Activated CD4-positive, alpha-beta T cell treated with anti-CD3 and anti-CD28 coated beads for 4 hours (primary cell): Measurements from ENCODE around the gene PRLHR.

Experiments
- DNase-seq, 2 donors: peaks; one replicate each; pipeline ENCODE4 v3.0.0-alpha.2; 2020

The PRLHR gene

DNA sequence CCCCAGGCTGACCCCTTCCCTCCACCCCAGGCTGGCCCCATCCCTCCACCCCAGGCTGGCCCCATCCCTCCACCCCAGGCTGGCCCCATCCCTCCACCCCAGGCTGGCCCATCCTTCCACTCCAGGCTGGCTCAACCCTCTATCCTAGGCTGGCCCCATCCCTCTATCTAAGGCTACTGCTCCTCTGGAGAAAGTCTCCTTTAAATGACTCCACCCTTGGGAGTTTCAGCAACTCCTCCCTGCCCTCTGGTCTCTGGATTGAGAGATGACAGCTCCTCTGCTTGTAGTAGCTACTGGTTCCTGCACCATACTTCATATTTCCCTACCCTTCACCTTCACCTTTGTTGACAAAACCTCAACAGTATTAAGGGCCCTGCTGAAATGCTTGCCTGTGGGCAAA is 8.5 kb downstream of the PRLHR start:
- DNase-seq, result no peak

DNA sequence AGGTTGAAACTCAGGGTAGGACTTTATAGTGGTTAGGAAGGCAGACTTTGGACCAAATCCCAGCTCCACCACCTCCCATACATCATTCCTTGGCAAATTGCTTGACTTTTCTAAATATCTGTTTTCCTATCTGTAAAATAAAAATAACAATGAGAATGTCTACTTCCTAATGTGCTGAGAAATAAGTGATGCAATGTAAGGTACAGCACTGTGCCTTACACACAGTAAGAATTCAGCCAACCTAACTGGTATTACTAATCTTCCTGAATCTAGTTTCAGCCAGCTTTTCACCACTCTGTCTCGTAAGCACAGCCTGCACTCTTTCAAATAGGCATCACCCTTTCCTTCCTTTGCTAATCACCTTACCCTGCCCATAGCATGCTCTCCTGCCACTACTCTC is 9.7 kb downstream of the PRLHR start:
- DNase-seq, result no peak

DNA sequence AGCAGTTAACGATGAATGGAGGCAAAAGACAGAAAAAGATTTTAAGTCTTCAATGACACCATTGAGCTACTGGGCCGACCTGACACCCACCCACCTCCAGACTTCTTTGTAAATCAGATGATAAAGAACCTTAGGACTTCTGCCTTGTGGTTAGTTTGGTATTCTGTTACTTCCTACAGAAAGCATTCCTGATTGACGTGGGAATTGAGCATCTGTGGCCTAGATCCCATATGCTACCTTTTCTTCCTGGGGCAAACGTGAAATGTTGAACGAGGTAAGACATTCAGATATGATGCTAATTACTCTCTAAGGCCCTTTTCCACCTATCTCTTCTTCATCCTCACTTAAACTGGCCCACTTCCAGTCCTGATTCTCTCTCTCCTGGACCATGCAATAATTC is 10.2 kb downstream of the PRLHR start:
- no peak for DNase-seq

DNA sequence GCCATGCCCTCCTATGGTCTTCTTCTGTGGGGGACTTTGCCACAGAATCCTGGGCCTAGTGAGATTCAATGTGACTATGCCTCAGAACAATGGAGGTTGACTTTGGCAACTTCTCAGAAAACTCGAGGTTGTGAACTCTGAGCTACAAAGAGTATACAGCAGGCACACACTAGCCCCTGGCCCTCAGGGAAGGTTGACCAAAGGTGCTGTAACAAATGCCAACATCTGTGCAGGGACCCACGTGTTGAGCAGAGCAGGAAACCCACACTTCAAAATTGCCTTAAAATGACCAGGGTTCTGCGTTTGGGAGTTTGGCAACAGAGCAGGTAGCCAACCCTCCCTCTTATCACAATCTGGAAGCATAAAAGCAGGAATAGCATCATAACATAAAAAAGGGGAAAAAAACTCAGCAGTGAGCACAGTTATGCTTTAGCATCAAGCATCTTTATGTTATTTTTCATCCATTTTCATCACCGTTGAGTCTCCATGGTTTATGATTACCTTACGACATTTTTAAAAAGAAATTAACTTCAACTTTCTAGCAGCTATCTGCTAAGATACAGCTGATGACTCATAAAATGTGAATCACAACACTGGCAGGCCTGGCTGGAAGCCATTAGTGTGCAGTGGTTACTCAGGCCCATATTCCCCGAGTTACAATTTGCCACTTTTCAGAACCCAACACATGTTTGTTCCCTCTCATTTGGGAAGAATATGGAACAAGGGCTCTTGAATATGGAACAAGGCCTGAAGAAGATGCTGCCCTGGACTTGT is 11.1 kb downstream of the PRLHR start:
- no peak for DNase-seq

DNA sequence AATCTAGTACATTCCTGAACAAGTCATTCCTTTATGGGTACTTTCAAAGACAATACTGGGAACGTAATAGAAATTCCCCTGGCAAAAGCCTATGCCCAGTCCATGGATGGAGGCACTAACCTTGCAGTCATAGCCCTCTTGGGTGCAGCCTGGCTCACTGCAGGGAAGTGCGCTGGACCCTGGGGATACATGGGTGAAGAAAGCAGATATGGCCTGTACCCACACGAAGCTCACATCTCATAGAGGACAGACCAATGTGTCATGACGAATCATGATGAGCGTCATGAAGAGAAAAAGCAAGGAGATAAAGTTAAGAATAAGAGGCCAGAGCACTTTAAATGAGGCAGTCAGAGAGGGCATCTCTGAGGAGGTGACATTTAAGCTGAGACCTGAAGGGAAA is 11.8 kb downstream of the PRLHR start:
- DNase-seq, result no peak

DNA sequence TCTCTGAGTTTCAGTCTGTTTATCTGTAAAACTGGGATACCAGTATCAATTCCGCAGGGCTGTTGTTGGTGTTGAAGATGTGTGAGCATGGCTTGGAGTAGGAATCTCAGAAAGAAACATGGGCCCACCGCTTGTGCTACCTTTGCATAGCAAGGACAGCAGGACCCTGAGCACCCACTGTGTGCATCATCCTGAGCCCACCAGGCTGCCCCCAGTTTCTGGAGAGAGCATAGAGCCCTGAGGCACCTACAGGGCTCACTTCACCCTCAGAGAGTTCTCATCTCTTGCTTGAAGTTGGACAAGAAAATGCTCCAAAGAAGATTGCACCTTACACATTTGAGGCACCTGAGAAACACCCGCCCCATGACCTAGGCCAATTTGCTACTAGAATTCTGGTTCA is 12.9 kb downstream of the PRLHR start:
- DNase-seq, result no peak

DNA sequence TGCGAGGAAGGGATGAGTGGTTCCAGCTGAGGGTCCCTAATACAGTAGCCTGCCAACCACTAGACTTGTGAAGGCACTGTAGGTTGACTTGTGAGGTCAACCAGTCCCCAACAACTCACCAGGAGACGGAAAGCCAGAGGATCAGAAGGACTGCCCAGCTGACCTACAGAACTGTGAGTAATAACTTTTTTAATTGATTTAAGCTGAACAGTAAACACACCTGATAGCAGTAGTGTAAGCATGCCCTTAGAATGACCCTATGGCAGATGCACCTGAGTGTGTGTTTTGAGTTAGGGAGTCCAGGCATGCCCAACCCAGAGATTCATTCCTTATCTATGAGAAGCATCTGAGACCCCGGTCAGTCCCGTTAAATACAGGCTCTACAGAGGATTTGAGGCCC is 14.1 kb downstream of the PRLHR start:
- DNase-seq, result no peak

DNA sequence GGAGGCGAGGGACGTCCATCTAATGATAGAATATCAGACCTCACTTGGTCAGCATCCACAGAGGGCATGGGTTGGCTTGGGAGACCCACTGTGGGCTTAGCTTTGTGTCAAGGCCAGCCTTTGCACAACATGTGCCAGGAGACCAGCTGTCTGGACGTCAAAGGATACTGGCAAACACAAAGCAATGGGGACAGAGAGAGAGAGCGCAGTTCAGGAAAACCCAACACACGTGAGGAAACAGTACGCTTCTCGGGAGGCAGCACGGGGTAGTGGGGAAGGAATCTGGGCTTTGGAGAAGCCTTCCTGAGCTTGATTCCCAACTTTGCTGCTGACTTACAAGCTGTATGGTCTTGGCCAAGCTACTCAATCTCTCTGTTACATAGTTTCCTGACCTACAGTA is 14.7 kb downstream of the PRLHR start:
- DNase-seq, result no peak

DNA sequence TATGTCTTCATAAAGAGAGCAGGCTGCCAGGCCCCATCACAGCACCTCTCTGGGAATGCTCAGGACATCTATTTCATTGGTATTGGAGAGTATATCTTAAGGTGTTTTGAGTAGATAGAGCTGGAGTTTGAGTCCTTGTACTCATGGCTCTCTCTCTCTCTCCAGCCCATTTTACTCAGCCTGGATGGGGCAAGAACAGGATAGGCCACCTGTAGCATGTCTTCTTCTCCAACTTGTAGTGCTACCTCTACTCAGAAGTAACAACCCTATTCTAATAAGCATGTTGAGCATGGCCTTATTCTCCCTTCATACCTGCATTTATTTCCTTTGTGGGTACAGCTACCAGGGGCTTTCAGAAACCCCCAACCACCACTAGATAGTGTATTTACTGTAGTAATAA is 21.9 kb downstream of the PRLHR start:
- DNase-seq, result no peak

DNA sequence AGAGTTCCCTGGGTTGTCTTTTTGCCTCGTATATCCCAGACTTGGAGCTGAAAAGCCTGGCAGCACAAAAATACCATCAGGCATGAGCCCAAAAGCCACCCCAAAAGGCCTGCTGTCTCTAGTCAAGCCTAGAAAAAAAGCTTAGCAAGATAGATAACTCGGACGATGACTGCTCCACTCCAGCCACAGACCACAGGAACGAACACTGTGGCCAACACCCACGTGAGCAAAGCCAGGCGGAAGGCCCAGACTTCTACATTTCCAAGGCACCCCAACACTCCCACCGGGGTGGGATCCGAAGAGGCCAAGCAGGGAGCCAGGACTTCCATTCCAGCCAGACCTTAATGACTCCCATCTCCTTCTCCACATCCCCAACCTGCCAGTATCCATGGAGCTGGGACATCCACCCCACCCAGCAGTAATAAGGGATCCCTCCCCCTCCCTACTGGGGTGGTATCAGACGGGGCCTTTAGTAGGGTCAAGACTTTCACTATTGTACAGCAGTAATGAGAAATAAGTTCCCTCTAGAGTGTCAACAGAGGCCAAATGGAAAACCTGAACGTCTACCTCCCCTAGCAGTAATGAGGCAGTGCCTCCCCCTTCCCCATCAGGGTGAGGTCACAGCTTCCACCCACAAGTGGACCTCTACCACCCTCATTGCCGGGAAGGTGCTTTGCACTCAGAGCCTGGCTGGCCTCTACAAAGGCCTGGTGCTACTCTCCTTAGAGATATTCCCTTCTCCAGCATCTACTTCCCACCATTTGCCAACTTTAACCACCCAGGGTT is 23.0 kb downstream of the PRLHR start:
- no peak for DNase-seq

DNA sequence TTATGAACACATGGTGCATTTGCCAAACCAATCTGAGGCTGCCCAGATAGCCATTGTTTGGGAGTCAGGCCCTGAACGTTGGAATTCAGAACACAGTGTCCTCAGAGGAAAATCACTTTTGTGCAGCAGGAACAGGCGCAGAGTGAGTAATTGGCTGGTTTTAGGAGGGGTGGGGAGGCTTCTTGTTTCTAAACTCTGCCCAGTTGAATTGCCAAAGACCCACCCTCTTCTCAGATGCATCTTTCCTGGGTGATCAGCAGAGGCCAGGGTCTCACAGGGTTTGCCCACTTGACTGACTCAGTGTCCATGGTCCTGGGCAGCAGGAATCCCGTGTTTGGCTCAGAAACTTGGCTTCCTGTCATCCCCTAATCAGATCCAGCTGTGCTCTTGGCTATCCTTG is 24.3 kb downstream of the PRLHR start:
- DNase-seq, result no peak

DNA sequence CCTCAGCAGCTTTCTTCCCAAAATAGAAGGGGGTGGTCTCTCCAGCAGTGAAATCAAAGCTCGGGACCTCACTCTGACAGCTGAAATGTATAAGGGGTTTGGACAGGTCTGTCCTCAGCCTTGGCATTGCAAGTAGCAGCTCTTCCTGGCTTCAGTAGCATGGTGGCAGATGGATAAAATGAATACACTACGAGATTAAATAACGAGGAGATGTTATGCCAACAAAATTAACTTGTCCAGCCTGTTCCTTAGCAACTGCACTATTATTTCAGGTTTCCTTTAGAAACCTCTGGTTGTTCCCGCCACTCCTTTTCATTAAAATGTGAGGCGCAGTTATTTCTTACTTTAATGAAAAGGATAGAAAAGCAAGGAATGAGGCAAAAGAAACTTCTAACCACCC is 24.9 kb downstream of the PRLHR start:
- no peak for DNase-seq

DNA sequence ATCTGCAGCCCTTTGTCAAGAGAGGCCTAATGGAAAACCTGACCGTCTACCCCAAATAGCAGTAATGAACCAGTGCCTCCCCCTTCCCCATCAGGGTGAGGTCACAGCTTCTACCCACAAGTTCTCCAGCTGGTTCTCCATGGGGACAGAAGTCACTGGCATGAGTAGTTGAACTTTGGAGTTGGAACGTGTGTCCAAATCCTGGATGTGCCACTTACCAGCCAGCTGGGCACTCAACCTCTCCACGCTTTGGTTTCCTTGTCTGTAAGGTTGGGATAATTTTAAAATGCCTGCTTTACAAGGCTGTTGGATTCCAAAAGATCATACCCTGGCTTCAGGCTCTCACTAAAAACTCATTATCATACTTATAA is 25.6 kb downstream of the PRLHR start:
- DNase-seq, result no peak

DNA sequence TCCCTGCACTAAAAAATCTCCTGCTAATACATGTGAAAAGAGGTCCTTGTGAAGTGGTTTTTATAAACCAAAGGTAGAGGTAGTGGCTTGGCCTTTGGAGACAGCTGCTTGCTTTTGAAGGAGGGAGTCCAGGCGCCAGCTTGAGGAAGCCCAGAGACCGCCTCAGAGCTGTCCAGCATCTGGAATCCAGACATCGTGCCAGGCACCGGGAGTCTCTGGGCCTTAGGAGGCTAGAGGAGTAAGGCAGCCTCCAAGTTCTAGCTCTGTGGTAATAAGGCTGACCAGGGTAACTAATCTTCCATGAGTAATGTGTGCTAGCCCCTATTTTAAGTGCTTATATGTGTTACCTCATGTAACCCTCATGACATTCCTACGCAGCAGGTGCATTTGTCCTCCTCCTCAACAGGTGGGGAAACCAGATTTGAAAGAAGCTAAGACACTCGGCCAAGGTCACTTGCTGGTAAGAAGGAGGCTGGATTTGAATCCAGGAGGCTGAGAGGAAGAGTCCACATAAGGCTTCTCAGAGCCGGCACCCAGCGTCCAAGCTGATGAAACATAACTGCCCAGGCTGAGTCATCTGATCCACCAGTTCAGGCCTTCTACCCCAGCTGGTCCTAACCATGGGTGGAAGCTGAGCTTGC is 26.1 kb downstream of the PRLHR start:
- DNase-seq, result no peak

DNA sequence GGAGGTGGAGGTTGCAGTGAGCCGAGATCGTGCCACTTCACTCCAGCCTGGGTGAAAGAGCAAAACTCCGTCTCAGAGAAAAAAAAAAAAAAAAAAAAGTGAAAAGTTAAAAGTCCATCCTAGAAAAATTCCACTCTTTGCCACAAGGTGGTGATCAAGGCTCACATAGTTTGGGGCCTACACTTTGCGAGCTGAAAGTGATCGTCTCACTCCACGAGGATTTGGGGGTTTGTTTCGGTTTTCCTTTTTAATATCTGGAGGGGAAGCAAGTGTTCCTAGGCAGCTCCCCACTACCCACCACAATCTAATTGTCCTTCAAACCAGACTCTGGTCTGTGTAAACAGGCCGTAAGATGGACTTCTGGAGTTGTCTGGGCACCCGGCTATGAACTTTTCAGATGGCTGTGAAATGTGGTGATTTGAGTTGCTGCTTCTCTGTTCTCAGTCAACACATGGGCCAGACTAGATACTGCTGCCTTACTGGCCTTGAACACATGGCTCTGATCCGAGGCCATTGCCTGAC is 27.1 kb downstream of the PRLHR start:
- DNase-seq, result peak; percentile 44 to 72

DNA sequence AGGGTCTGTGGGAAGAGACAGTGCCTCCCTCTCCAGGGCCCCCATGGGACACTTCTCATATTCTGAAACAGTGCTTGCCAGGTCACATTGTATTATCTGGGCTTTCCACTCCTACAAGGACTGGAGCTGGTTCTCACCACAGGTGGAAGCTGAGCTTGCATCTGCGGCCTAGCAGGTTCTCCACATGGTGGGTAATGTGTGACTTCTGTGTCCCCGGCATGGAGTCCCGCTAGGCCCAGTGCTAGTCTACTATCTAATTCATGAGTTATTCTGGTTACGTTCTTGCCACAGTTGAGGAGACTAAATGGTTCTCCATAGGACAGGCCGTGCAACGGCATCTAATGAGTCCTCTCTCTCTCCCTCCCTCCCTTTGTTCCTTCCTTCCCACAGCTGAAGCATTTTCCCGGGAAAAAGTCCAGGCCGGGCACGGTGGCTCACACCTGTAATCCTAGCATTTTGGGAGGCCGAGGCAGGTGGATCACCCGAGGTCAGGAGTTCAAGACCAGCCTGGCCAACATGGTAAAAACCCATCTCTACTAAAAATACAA is 27.7 kb downstream of the PRLHR start:
- DNase-seq, result no peak

DNA sequence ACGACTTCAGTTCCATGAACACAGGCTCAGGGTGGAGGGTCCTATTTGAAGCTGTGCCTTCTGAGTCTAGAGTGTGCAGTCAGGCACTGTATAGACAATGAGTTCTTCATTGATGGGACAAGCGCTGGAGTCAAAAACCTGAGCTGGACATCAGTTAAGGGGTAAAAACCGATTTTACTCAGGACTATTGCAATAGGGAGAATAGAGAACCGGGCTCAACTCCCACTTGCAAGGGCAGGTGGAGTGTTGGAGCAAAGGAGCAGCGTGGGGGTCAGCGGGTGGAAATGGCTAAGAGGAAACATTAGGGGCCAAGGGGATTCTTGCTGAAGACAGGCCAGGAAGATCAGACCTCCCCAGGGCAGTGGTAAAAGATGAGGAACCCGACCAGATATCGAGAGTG is 28.5 kb downstream of the PRLHR start:
- no peak for DNase-seq

DNA sequence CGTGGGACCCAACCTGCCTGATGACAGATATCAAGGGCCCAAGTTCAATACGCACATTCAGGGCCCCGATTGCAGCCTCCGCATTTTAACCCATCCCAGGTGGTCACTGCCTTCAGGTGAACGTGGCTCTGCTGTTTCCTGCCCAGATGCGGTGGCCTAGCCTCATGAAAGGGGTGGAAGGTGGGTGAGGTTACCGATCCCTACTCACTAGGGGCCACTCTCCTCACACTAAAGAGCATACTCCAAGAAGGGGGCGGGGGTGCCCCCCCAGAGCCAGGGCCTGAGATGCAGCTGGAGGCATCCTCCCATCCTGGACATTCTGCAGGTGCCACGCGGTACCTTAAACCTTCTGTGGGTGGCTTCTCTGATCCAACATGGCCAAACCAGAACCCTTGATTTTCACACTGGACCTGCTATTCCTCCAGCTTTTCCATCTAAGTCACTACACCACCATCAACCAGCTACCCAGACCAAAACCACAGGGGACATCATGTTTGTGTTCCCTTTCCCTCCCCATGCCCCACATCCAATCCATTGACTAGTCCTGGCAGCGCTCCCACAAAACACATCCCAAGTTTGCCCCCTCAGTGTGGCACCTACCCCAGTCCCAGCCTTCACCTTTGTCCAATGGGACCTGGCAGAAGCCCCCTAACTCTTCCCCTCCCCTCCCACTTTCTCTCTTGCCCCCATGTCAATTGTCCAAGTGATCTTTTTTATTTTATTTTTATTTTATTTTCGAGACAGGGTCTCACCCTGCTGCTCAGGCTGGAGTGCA is 30.0 kb downstream of the PRLHR start:
- no peak for DNase-seq

DNA sequence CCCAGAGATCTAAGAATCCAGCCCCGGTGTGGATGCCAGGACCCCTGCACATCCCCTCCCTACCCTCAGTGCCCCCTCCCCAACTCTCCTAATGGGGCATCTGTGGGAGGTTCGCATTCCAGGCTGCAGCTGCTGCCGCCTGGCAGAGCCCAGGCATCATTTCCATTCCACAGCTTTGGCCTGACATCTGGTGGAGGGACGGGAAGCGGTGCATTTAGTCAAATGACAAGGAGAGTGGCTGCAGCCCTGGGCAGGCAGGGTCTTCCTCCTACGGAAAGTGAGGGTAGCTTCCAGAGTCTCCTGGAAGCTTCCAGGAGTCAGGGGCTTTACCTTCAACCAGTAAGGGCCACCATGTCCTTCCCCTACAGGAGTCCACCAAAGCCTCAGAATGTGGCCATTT is 30.8 kb downstream of the PRLHR start:
- no peak for DNase-seq

DNA sequence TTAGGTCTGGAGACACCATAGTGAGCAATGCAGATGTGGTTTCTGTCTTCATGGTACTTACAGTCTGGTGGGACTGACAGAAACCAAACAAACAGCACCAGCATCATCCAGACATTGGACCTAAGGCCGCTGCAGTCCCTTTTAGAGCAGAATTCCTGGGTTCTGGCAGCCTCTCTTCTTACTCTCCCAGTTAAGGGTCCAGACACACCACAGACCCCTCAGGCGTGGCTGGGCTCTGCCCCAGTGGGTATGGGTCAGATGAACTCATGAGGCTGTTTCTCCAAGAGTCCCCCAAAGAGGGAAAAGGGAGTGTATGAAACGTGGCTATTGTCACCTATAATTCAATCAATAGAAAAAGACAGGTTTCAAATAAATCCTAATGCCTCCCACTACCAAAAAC is 31.3 kb downstream of the PRLHR start:
- no peak for DNase-seq

DNA sequence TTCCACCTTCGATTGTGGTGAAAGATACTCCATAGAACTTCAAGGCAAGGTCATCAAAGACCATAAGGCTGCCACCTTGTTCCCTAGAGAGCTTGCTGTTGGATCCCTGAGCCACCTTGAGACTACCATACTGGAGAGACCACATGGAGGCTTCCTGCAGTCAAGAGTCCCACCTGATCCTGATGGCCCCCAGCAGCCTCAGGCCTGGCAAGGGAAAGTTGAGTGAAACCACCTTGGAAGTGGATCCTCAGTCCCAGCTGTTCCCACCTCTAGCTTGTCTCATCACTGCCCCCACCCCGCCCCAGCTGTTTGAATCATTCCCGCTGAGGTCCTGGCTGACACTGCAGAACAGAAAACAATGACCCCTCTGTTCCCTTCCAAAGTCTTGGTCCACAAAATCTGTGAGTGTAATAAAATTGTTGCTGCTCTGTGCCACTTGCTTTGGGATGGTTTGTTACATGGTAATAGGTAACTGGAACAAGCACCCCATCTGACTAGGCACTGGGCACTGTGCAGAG is 32.0 kb downstream of the PRLHR start:
- DNase-seq, result no peak

DNA sequence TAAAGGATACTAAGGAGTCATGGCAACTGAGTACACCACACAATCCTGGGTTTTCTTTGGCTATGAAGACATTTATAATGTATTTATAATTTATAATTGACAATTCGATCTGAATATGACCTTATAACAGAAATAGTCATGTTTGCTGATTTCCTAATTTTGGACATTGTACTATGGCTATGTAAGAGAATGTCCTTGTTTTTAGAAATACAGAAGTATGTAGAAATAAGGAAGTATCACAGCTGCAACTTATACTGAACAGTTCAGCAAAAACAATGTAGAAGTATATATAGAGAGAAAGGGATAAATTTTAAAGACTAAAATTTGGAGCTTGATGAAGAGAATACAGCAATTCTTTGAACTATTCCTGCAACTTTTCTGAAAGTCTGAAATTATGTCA is 32.6 kb downstream of the PRLHR start:
- no peak for DNase-seq

DNA sequence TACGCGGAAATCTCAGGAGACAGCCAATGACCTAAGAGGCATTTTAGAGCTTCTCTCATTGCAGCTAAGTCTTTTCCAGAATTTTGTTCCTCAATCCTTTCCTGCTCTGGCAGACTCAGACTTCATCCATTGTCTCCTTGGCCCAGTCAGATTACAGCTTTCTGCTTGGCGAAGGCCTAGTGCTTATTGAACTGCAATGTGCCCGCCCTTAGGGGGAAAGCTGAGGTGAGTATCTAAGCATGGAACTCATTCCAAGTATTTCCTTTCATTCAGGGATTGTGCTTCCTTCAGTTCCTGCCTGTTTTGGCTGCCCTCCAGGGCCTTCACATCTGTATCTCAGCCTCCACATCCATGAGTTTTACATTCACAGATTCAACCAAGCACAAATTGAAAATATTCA is 37.5 kb downstream of the PRLHR start:
- no peak for DNase-seq
